Psoas muscle (tissue), 8 donors: ENCODE results near the gene TRPM4. TPM values are rescaled to one million over a fixed set of nuclear protein-coding genes. Genes with fewer than 3 reads are reported as not detected.

Experiments used
- ATAC-seq, 4 donors: fragments of 200-7000 bp; cut with Tn5 transposase; one replicate each; pipeline ENCODE4 v1.9.1; 2020; ENCODE audit warnings: moderate library complexity in 3 of 4, mild to moderate bottlenecking in 2 of 4
- DNase-seq, 2 donors: peaks; one replicate each; pipeline ENCODE4 v3.0.0-alpha.2; 2020
- H3K27ac ChIP-seq: fragments of 200-600 bp; one replicate; pipeline ENCODE4 v1.8.0; 2022
- H3K27me3 ChIP-seq, 3 donors: fragments of 200-600 bp in 1 of 3; one replicate each; pipeline versions ENCODE4 v1.6.1 to v1.8.0; 2013 to 2022; ENCODE audit warnings: low read length in 2 of 3, mild to moderate bottlenecking in 2 of 3, moderate library complexity in 1 of 3; ENCODE audit not compliant: insufficient read depth in 3 of 3
- H3K36me3 ChIP-seq, 2 donors: fragments of 200-600 bp in 1 of 2; one replicate each; pipeline versions ENCODE4 v1.6.1 to v1.8.0; 2013 to 2022; ENCODE audit warnings: low read depth in 1 of 2, mild to moderate bottlenecking in 1 of 2, moderate library complexity in 1 of 2; ENCODE audit not compliant: insufficient read depth in 1 of 2
- H3K4me1 ChIP-seq: fragments of 200-600 bp; one replicate; pipeline ENCODE4 v1.8.0; 2022
- H3K4me3 ChIP-seq: fragments of 200-600 bp; one replicate; pipeline ENCODE4 v1.8.0; 2022; ENCODE audit warnings: mild to moderate bottlenecking
- H3K9me3 ChIP-seq: fragments of 200-600 bp; one replicate; pipeline ENCODE4 v1.8.0; 2022
- WGBS, 3 donors: extraction: QIAGEN DNeasy Blood & Tissue Kit; methylation state at CpG; one replicate each; pipeline versions ENCODE4 v1.1.6 to v1.1.7; 2013; 5-methylcytosine and 5-hydroxymethylcytosine counted together
- intact Hi-C, 2 donors: fragments of 100-400 bp; cut with DNase I; formaldehyde crosslinking; loops; one replicate each; pipeline versions ENCODE4 v1.11.0 to v1.14.2; 2022
- polyA plus RNA-seq, 3 donors: library from polyadenylated mRNA; stranded (reverse); fragments of 200-250 nt; gene quantifications; one replicate each; pipeline ENCODE4 v1.2.3, GENCODE V29; 2013
- total RNA-seq, 4 donors: library from RNA; stranded (reverse); fragmentation: NEBNext Ultra II Directional in 2 of 4; extraction: Animal tissue kit (Norgen Biotek cat#: 25700) in 2 of 4; gene quantifications; one replicate each; pipeline versions ENCODE4 v1.2.1 to v1.2.4, GENCODE V29; 2021 to 2023
- TF ChIP-seq, protein P1 (sequence below): fragments of 200-600 bp; IDR thresholded peaks from one replicate; pipeline ENCODE4 v1.8.0; 2022; ENCODE audit warnings: antibody characterized with exemption
- donor health status: healthy with polysubstance abuse.
- donor health status: DM: no; HTN: no; CAD: no; lungs with moderate emphysema.
- donor health status: Bipolar disorder and iron deficiency.
- donor health status: healthy.
- donor health status: DM: yes; HTN: yes; CAD: no.
- donor health status: DM: no; HTN: no; CAD: no.
- donor health status: DM: no; HTN: no; CAD: no.
- donor health status: DM: yes; HTN: yes; CAD: no.

The TRPM4 gene
- total and polyA plus RNA-seq, 7 donors, result 6.5 to 20.6 (median 9.5) TPM

DNA sequence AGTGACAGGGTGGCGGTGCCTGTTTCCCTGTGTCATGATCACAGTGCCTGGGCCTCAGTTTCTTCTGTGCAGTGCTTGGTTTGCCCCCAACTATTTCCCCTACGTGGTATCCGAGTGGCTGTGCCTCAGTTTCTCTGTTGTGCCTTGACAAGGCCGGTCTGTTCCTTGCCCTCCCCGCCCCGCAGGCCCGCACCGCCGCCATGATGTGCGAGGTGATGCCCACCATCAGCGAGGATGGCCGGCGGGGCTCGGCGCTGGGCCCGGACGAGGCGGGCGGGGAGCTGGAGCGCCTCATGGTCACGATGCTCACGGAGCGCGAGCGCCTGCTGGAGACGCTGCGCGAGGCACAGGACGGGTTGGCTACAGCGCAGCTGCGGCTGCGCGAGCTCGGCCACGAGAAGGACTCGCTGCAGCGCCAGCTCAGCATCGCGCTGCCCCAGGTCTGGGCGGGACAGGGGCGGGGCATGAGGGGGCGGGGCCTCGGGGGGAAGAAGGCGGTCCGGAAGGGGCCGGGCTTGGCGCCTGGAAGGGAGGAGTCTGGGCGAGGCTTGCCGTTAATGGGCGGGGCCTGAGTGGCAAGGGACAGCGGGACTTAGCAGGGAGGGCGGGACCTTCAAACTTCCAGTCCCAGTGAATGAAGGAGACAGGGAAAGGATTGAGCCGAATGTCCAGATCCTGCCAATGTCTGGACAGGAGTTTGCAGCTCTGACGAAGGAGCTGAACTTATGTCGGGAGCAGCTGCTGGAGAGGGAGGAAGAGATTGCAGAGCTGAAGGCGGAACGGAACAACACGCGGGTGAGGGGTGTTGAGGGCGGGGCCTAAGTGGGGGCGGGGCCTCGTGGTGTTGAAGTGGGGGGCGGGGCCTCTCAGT, 29.7 kb upstream of the TRPM4 start:
- Histone ChIP-seq H3K4me3 (peak overlapping the region; percentile 33), H3K9me3 (no peaks in the 10 kb centered on the region), H3K4me1 (peaks cover 14% of the 10 kb centered on the region), H3K27me3 (no peaks in the 10 kb centered on the region), H3K27ac (peak overlapping the region; percentile 27), H3K36me3 (no peaks in the 10 kb centered on the region)
- ATAC-seq (peak; percentile 96 to 99 (median 96)), DNase-seq (peak; percentile 96 to 98)
- intact Hi-C loops, result no loop called here
- TF ChIP-seq, protein P1, sequence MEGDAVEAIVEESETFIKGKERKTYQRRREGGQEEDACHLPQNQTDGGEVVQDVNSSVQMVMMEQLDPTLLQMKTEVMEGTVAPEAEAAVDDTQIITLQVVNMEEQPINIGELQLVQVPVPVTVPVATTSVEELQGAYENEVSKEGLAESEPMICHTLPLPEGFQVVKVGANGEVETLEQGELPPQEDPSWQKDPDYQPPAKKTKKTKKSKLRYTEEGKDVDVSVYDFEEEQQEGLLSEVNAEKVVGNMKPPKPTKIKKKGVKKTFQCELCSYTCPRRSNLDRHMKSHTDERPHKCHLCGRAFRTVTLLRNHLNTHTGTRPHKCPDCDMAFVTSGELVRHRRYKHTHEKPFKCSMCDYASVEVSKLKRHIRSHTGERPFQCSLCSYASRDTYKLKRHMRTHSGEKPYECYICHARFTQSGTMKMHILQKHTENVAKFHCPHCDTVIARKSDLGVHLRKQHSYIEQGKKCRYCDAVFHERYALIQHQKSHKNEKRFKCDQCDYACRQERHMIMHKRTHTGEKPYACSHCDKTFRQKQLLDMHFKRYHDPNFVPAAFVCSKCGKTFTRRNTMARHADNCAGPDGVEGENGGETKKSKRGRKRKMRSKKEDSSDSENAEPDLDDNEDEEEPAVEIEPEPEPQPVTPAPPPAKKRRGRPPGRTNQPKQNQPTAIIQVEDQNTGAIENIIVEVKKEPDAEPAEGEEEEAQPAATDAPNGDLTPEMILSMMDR, result no peak
- WGBS, 3 donors, result 2 to 3% (median 3%) methylated on average over 51 to 63 of the region's 63 CpGs

DNA sequence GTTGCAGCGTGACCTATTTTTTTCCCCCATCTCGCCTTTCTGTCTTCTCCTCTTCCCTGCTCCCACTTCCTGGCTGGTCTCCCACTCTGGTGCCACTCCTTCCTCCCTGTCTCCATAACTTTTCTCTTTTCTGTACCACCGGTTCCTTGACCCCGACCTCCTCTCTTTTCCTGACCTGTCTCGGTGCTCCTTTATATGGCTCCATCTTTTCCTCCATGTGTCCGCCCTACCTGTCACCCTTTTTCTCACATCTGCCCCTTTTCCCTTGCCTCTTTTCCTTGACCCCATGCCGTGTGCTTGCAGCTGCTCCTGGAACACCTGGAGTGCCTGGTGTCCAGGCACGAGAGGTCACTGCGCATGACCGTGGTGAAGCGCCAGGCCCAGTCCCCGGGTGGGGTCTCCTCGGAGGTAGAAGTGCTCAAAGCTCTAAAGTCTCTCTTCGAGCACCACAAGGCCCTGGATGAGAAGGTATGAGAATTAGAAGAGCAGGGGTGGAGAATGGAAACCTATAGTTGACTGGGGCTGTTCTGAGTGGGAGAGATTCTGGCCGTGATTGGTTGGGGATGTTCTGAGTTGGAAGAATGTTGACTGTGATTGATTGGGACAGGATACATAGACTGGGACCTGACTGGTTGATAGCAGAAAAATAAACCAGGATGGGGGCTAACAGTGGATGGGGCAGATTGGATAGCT, 28.9 kb upstream of the TRPM4 start:
- intact Hi-C loops, result no loop called here
- Histone ChIP-seq H3K9me3 (no peaks in the 10 kb centered on the region), H3K27ac (peak overlapping the region; percentile 27), H3K36me3 (no peaks in the 10 kb centered on the region), H3K4me3 (peak overlapping the region; percentile 33), H3K27me3 (no peaks in the 10 kb centered on the region), H3K4me1 (peaks cover 14% of the 10 kb centered on the region)
- TF ChIP-seq, protein P1, result no peak
- ATAC-seq (no peak), DNase-seq (no peak)
- 41 to 63% (median 56%) methylated on average over 15 of the region's 15 CpGs for WGBS, 3 donors

DNA sequence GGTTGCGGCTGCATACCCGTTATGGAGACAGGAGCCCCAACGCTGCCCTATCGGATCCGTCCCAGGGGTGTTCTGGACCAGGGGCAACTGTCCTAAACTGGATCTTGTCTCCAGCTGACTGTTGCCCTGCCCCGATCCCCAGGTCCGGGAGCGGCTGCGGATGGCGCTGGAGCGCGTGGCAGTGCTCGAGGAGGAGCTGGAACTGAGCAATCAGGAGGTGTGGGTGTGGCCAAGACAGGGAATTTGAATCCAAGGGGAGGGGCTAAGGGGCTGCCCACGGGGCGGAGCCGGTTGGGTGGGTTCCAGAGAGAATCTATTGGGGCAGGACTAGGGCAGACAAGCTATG, 28.4 kb upstream of the TRPM4 start:
- no peak for DNase-seq
- ATAC-seq, result no peak
- H3K36me3 ChIP-seq, result no peaks in the 10 kb centered on the region
- TF ChIP-seq, protein P1, result no peak
- H3K27ac ChIP-seq, result no peak overlapping the region
- H3K27me3 ChIP-seq, result no peaks in the 10 kb centered on the region
- H3K9me3 ChIP-seq, result no peaks in the 10 kb centered on the region
- 40 to 74% (median 69%) methylated on average over 16 of the region's 16 CpGs for WGBS, 3 donors
- no peak overlapping the region for H3K4me3 ChIP-seq
- H3K4me1 ChIP-seq, result peaks cover 19% of the 10 kb centered on the region
- intact Hi-C loops, result no loop called here

DNA sequence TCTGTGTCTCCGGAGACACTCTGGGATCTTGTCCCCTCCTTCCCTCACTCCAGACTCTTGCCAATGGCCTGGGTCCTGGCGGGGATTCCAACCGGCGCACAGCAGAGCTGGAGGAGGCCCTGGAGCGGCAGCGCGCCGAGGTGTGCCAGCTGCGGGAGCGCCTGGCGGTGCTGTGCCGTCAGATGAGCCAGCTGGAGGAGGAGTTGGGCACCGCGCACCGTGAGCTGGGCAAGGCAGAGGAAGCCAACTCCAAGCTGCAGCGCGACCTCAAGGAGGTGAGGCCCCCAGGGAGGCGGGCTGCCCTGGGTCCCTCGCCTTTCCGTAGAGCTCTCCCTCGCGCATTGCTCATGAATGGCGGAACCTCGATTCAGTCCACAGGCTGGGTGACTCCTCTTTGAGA, 27.3 kb upstream of the TRPM4 start:
- DNase-seq (peak in 1 of 2 donors; percentile 76), ATAC-seq (peak in 3 of 4 donors; percentile 13 to 37 (median 34))
- 69 to 72% (median 69%) methylated on average over 24 of the region's 24 CpGs for WGBS, 3 donors
- Histone ChIP-seq H3K27me3 (no peaks in the 10 kb centered on the region), H3K27ac (no peak overlapping the region), H3K36me3 (no peaks in the 10 kb centered on the region), H3K9me3 (no peaks in the 10 kb centered on the region), H3K4me3 (no peak overlapping the region), H3K4me1 (peaks cover 22% of the 10 kb centered on the region)
- TF ChIP-seq, protein P1, result no peak
- intact Hi-C loops, result no loop called here
